Stomach smooth muscle (tissue), 2 donors: ENCODE data around the gene NDUFB3.
A peak's percentile ranks its signal among the peaks of the same experiment; 100 is the strongest.
"Not testable (repeated sequence)": the region's sequence is repeated elsewhere in the genome, so short reads cannot be mapped to it uniquely, and the experiment has no call there.

Source experiments
- H3K27ac ChIP-seq: one replicate; pipeline ENCODE4 v1.7.0; 2013; ENCODE audit warnings: mild to moderate bottlenecking, low read length, inconsistent platforms
- H3K27me3 ChIP-seq, 2 donors: one replicate each; pipeline ENCODE4 v1.7.0; 2013; ENCODE audit warnings: low read length in 2 of 2; ENCODE audit not compliant: insufficient read depth in 2 of 2, control insufficient read depth in 1 of 2
- H3K36me3 ChIP-seq, 2 donors: one replicate each; pipeline ENCODE4 v1.7.0; 2013; ENCODE audit warnings: low read length in 2 of 2; ENCODE audit not compliant: control insufficient read depth in 2 of 2, insufficient read depth in 2 of 2
- H3K4me1 ChIP-seq: one replicate; pipeline ENCODE4 v1.7.0; 2013; ENCODE audit warnings: low read length; ENCODE audit not compliant: control insufficient read depth, insufficient read depth
- H3K4me3 ChIP-seq, 2 donors: one replicate each; pipeline ENCODE4 v1.7.0; 2013; ENCODE audit warnings: low read length in 2 of 2
- H3K9ac ChIP-seq, 2 donors: one replicate each; pipeline ENCODE4 v1.7.0; 2013; ENCODE audit warnings: low read length in 2 of 2, mild to moderate bottlenecking in 1 of 2
- H3K9me3 ChIP-seq, 2 donors: one replicate each; pipeline ENCODE4 v1.7.0; 2013; ENCODE audit warnings: low read length in 2 of 2; ENCODE audit not compliant: control insufficient read depth in 2 of 2
- donor health status: healthy.
- donor health status: Pancreatic carcinoma.

NDUFB3 gene

DNA sequence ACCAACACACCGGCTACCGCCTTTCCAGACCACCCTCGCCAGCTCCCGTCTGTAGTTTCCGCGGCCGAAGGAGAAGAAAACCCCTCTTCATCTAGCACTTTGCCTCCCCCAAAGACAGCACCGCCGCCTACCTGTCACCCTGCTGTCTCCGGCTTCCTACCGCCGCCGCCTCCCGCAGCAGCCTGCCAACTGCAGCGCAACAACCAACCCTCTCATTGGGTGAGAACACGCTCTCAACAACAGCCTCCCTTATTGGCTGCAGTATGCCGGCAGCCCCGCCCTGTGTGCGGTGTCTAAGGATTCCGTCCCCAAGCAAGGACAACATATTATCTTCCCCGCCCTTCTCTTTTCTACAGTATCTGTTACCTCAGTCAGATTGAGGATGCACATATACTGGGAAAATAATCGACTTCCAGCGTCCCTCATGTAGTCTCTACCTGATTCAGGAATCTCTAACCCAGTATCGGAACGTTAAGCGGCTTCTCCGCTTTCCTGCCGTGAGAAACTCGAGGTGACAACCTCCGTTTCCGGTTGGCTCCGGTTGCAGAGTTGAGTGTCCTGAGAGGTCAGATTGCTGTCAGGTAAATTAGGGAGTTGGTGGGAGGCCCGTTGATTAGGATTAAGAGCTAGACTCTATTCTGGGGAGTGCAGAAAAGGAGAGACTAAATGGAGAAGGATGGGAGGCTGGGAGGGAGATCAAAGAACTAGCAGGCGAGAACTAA is at the start of gene NDUFB3, which contains the start of gene HYCC2:
NDUFB3 (plus strand) TSS at position 523 of the 722 bp plus-strand sequence. CDS start 6,882 bp downstream, outside the sequence.
HYCC2 (minus strand) TSS at position 193 of the 722 bp plus-strand sequence. CDS start 47,662 bp downstream, outside the sequence.
- Histone ChIP-seq H3K36me3 (no peaks in the 10 kb centered on the region), H3K4me1 (peaks cover 12% of the 10 kb centered on the region), H3K27ac (peak within 1 kb of the TSS; percentile 89), H3K4me3 (peak within 1 kb of the TSS; percentile 97 to 99), H3K27me3 (no peaks in the 10 kb centered on the region), H3K9ac (peak within 1 kb of the TSS; percentile 84 to 95), H3K9me3 (no peaks in the 10 kb centered on the region)

GRCh38 chr2:201024518-201024917 is 47.3 kb upstream of the NDUFB3 start:
- Histone ChIP-seq H3K4me1 (no peaks in the 10 kb centered on the region), H3K4me3 (no peak overlapping the region), H3K9me3 (no peaks in the 10 kb centered on the region), H3K9ac (no peak overlapping the region), H3K27ac (no peak overlapping the region), H3K36me3 (peaks cover 8 to 12% of the 10 kb centered on the region in 2 donors), H3K27me3 (no peaks in the 10 kb centered on the region)

GRCh38 chr2:201034355-201034754 is 37.4 kb upstream of the NDUFB3 start:
- H3K9ac ChIP-seq, H3K27ac ChIP-seq, H3K4me3 ChIP-seq, H3K4me1 ChIP-seq, H3K9me3 ChIP-seq, H3K36me3 ChIP-seq, H3K27me3 ChIP-seq: not testable (repeated sequence)

GRCh38 chr2:201038361-201038760 is 33.4 kb upstream of the NDUFB3 start:
- H3K4me1 ChIP-seq, H3K27ac ChIP-seq, H3K36me3 ChIP-seq, H3K4me3 ChIP-seq, H3K27me3 ChIP-seq, H3K9ac ChIP-seq, H3K9me3 ChIP-seq: not testable (repeated sequence)

- Histone ChIP-seq H3K4me3 (no peak overlapping the region), H3K27ac (no peak overlapping the region), H3K36me3 (no peaks in the 10 kb centered on the region), H3K9ac (no peak overlapping the region), H3K9me3 (no peaks in the 10 kb centered on the region), H3K27me3 (no peaks in the 10 kb centered on the region), H3K4me1 (no peaks in the 10 kb centered on the region)
Observed at GRCh38 chr2:201038855-201039254, 32.9 kb upstream of the NDUFB3 start.

GRCh38 chr2:201040867-201041628 is 30.8 kb upstream of the NDUFB3 start:
- Histone ChIP-seq H3K9me3 (no peaks in the 10 kb centered on the region), H3K27ac (no peak overlapping the region), H3K4me1 (no peaks in the 10 kb centered on the region), H3K36me3 (no peaks in the 10 kb centered on the region), H3K27me3 (no peaks in the 10 kb centered on the region), H3K9ac (no peak overlapping the region), H3K4me3 (no peak overlapping the region)

DNA sequence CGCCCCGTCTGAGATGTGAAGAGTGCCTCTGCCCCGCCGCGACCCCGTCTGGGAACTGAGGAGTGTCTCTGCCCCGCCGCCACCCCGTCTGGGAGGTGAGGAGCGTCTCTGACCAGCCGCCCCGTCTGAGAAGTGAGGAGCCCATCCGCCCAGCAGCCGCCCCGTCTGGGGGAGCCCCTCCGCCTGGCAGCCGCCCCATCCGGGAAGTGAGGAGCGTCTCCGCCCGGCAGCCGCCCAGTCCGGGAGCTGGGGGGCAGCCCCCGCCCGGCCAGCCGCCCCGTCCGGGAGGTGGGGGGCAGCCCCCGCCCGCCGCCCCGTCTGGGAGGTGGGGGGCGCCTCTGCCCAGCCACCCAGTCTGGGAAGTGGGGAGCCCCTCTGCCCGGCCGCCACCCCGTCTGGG is 29.4 kb upstream of the NDUFB3 start:
- not testable (repeated sequence) for H3K4me3 ChIP-seq, H3K9me3 ChIP-seq, H3K27me3 ChIP-seq, H3K4me1 ChIP-seq, H3K27ac ChIP-seq, H3K9ac ChIP-seq, H3K36me3 ChIP-seq

- H3K9ac ChIP-seq, H3K36me3 ChIP-seq, H3K27me3 ChIP-seq, H3K27ac ChIP-seq, H3K9me3 ChIP-seq, H3K4me3 ChIP-seq, H3K4me1 ChIP-seq: not testable (repeated sequence)
Observed at GRCh38 chr2:201043050-201043449, 28.8 kb upstream of the NDUFB3 start.

DNA sequence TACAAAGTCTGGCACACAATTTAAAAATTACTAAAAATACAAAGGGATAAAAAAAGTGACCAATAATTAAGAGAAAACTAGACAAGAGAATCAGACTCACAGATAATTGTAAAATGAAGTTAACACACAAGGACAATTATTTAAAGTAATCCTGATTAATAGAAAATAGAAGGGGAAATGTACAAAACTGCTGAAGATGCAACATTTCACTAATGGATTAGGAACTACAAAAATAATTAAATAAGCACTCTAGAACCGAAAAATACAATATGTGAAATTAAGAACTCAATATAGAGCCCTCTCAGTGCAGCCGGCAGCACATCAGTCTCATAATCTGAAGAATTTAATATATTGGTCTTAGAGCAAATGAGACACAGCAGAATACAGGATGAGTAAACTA is 24.9 kb upstream of the NDUFB3 start:
- Histone ChIP-seq H3K27ac (no peak overlapping the region), H3K4me3 (no peak overlapping the region), H3K9ac (no peak overlapping the region), H3K27me3 (no peaks in the 10 kb centered on the region), H3K36me3 (no peaks in the 10 kb centered on the region), H3K4me1 (no peaks in the 10 kb centered on the region), H3K9me3 (no peaks in the 10 kb centered on the region)

DNA sequence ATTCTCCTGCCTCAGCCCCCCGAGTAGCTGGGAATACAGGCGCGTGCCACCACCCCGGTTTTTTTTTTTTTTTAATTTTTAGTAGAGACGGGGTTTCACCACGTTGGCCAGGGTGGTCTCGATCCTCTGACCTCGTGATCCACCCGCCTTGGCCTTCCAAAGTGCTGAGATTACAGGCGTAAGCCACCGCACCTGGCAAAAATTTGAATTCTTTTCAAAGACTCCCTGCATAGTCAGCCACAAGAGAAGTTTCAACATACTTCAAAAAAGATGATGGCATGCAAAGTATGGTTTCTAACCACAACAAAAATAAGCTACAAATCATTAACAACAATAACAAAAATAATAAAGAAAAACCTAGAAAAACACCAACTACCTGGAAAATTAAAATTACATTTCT is 22.3 kb upstream of the NDUFB3 start:
- no peak overlapping the region for H3K27ac ChIP-seq
- H3K4me3 ChIP-seq = no peak overlapping the region
- H3K36me3 ChIP-seq = peaks cover 0 to 2% of the 10 kb centered on the region in 2 donors
- no peaks in the 10 kb centered on the region for H3K27me3 ChIP-seq
- no peaks in the 10 kb centered on the region for H3K4me1 ChIP-seq
- H3K9me3 ChIP-seq = no peaks in the 10 kb centered on the region
- no peak overlapping the region for H3K9ac ChIP-seq

DNA sequence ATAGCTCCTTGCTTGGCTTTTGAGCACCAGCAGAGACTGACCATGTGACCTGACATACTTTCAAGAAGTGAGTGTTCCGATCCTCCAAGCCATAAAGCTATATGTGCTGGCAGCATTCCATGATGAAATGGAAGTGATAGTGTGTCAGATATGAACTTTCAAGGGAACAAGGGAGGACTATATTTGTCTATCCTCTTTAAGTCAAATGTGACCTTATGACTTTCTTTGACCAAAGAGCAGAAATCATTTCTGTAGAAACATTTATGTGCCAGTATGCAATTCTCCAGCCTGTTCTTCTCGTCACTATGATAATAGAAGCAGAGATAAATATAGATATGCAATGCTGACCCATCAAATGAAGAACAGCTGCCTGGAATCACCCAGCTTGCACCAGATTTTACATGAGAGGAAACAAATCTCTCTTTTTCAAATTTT is 14.7 kb upstream of the NDUFB3 start:
- H3K27ac ChIP-seq = no peak overlapping the region
- no peaks in the 10 kb centered on the region for H3K9me3 ChIP-seq

More for the DNA sequence above, 14.7 kb upstream of the NDUFB3 start:
- peaks cover 0 to 4% of the 10 kb centered on the region in 2 donors for H3K36me3 ChIP-seq
- no peak overlapping the region for H3K4me3 ChIP-seq
- no peak overlapping the region for H3K9ac ChIP-seq
- H3K27me3 ChIP-seq = no peaks in the 10 kb centered on the region
- H3K4me1 ChIP-seq = peaks cover 4% of the 10 kb centered on the region
